Measurements from ENCODE around the gene KLK12. TPM values are rescaled to one million over a fixed set of nuclear protein-coding genes. Genes with fewer than 3 reads are reported as not detected.

KLK12 gene
- total RNA-seq, 1 donor from 2014 or later: not detected

DNA sequence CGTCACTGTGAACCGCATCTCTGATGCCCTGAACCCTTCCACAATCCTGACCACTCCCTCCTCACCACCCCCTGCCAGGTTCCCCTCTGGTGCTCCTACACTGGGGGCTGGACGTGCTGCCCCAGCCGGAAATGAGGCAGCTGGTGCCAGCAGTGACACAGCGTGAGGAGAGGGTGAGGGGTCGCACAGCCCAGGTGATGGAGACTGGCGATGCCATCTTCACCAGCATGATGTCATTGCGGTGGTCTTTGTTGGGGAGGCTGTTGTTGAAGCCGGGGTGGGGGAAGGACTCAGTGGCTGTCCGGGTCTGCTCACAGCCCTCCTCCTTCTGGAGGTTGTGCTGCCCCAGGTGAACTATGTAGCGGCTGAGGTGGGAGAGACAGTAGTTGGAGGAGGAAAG is 10.9 kb downstream of the KLK12 start:
- Mint-ChIP-seq H3K4me1 (peaks cover 12% of the 10 kb centered on the region), H3K4me3 (no peak overlapping the region), H3K27me3 (ENCODE audit: low read depth) (peaks cover 68% of the 10 kb centered on the region), H3K27ac (no peak overlapping the region), H3K9me3 (no peaks in the 10 kb centered on the region), H3K36me3 (no peaks in the 10 kb centered on the region)
- TF ChIP-seq, protein P1, sequence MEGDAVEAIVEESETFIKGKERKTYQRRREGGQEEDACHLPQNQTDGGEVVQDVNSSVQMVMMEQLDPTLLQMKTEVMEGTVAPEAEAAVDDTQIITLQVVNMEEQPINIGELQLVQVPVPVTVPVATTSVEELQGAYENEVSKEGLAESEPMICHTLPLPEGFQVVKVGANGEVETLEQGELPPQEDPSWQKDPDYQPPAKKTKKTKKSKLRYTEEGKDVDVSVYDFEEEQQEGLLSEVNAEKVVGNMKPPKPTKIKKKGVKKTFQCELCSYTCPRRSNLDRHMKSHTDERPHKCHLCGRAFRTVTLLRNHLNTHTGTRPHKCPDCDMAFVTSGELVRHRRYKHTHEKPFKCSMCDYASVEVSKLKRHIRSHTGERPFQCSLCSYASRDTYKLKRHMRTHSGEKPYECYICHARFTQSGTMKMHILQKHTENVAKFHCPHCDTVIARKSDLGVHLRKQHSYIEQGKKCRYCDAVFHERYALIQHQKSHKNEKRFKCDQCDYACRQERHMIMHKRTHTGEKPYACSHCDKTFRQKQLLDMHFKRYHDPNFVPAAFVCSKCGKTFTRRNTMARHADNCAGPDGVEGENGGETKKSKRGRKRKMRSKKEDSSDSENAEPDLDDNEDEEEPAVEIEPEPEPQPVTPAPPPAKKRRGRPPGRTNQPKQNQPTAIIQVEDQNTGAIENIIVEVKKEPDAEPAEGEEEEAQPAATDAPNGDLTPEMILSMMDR (IDR thresholded peaks at IDR 0.05; ENCODE audit: unreplicated experiment): no peak
- DNase-seq (ENCODE audit: low spot score in 2 of 2, unreplicated experiment in 2 of 2): no peak

DNA sequence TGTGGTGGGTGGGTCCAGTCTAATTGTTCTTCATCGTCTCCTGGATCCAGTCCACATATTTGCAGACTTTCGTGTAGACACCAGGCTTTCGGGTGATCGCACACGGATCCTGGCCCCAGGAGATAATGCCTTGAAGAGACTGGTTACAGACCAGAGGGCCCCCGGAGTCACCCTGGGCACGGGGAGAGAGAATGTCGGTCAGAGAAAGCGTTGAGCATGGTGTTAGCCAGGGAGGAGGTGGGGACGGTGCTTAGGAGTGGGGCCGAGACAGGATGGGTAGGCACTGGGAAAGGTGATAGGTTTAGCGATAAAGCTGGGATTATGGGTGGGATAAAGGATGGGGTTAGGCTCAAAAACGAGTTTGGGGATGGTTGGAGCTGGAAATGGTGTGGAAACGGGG is 12.3 kb downstream of the KLK12 start:
- Mint-ChIP-seq H3K4me1 (peaks cover 18% of the 10 kb centered on the region), H3K9me3 (no peaks in the 10 kb centered on the region), H3K27me3 (ENCODE audit: low read depth) (peaks cover 76% of the 10 kb centered on the region), H3K4me3 (no peak overlapping the region), H3K36me3 (no peaks in the 10 kb centered on the region), H3K27ac (no peak overlapping the region)
- TF ChIP-seq, protein P1 (IDR thresholded peaks at IDR 0.05; ENCODE audit: unreplicated experiment): no peak
- DNase-seq (ENCODE audit: low spot score in 2 of 2, unreplicated experiment in 2 of 2): no peak

DNA sequence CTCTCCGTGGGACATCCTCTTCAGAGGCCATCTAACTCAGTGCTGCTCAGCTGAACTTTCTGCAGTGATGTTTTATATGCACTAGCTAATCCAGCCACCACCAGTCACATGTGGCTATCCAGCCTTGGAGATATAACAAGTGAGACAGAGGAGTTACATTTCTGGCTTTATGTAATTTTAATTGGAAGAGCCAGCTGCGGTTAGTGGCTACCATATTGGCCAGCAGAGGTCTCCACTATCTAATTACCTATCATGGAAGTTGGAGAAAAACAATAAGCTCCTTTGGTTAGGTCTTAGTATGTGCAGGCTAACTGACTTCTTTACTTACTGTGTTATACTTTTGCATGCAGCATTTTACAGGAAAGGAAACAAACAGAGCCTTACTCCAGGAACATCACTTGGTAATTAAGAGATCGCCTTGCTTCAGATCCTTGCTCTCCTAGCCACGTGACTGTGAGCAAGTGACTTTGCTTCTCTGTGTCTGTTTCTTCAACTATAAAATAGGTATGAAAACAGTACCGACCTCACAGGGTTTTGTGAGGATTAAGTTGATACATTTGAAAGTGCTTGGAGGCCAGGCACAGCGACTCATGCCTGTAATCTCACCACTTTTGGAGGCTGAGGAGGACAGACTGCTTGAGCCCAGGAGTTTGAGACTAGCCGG is 13.7 kb downstream of the KLK12 start:
- H3K36me3 Mint-ChIP-seq: no peaks in the 10 kb centered on the region
- no peak overlapping the region for H3K27ac Mint-ChIP-seq
- no peak for DNase-seq (ENCODE audit: low spot score in 2 of 2, unreplicated experiment in 2 of 2)
- peaks cover 21% of the 10 kb centered on the region for H3K4me1 Mint-ChIP-seq
- H3K9me3 Mint-ChIP-seq: no peaks in the 10 kb centered on the region
- TF ChIP-seq, protein P1 (IDR thresholded peaks at IDR 0.05; ENCODE audit: unreplicated experiment): peak; percentile 26
- no peak overlapping the region for H3K4me3 Mint-ChIP-seq
- H3K27me3 Mint-ChIP-seq (ENCODE audit: low read depth): peaks cover 83% of the 10 kb centered on the region

DNA sequence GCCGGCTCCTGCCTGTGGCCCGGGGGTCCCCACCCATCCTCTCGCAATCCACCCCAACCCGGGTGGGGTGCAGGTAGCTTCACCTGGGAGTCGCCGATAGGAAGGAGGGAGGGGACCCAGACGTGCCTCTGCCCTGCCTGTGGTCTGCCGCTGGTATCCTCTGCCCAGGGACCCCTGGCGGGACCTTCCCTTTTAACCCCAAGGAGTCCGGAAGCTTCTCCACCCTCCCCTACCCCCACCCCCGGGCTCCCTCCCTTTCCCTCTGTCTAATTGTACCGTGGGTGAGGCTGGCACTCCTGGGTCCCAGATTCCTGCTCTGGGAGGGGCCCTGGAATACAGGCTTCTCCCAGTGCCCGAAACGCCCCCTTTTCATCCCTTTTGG is 15.3 kb downstream of the KLK12 start, which contains the start of gene KLK10:
TSS of gene KLK10 (minus strand) at position 166 of the 382 bp plus-strand sequence. CDS start 579 bp downstream, outside the sequence.
- DNase-seq (ENCODE audit: low spot score in 2 of 2, unreplicated experiment in 2 of 2): no peak
- Mint-ChIP-seq H3K27me3 (ENCODE audit: low read depth) (peaks cover 90% of the 10 kb centered on the region), H3K9me3 (no peaks in the 10 kb centered on the region), H3K36me3 (no peaks in the 10 kb centered on the region), H3K27ac (peak within 1 kb of the TSS; percentile 47), H3K4me3 (peak within 1 kb of the TSS; percentile 60), H3K4me1 (peaks cover 21% of the 10 kb centered on the region)
- TF ChIP-seq, protein P1 (IDR thresholded peaks at IDR 0.05; ENCODE audit: unreplicated experiment): no peak

DNA sequence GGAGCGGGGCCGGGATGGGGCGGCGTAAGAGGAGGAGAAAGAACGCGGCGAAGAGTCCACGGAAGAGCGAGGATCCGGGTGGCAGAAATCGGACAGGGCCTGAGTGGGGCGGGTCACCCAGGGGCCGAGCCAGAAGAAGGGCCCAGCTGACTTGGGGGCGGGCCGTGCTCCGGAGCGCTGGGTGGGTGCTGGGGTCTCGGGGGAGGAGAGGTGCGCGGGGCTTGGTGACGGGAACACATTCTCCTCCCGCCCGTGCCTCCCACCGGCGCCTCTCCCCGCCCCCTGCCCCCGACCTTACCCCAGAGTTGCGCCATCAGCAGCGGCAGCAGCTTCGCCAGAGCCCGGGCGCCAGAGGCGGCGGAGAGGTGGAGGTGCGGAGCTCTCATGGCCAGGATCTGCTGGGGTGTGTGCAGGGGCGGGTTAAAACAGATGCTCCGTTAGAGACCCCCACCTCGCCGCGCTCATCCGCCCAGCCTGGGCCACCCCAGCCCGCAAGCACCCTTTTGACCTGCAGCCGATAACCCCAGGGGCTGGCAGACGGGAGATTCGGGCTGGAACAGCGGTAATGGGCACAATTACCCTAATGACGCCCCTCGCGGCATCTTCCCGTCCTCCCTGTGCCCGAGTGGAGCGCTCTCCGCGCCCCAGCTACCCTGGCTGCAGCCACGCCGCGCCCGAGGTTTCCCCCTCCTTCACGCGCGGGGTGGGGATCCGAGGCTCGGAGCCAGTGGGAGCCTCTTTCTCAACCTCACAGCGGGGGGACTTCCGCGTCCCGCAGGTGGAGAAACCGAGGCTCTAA is 15.9 kb downstream of the KLK12 start:
- H3K27me3 Mint-ChIP-seq (ENCODE audit: low read depth): peaks cover 92% of the 10 kb centered on the region
- no peaks in the 10 kb centered on the region for H3K36me3 Mint-ChIP-seq
- DNase-seq (ENCODE audit: low spot score in 2 of 2, unreplicated experiment in 2 of 2): no peak
- TF ChIP-seq, protein P1 (IDR thresholded peaks at IDR 0.05; ENCODE audit: unreplicated experiment): no peak
- H3K4me1 Mint-ChIP-seq: peaks cover 21% of the 10 kb centered on the region
- H3K27ac Mint-ChIP-seq: peak overlapping the region; percentile 47
- no peaks in the 10 kb centered on the region for H3K9me3 Mint-ChIP-seq
- H3K4me3 Mint-ChIP-seq: peak overlapping the region; percentile 60

Data from mesothelial cell of epicardium (in vitro differentiated cells).